Measurements from ENCODE around the gene NR2F6.

- TF ChIP-seq CTCF (conservative IDR thresholded peaks at IDR 0.05) (no peak), ZFX (IDR thresholded peaks at IDR 0.05) (no peak)
Observed at GRCh38 chr19:17237747-17238706, 7.7 kb downstream of the NR2F6 start.

Measured in C4-2B (cell line).